Gastroesophageal sphincter (tissue), 3 donors: ENCODE results near the gene U2AF2.

Source experiments
- CTCF ChIP-seq, 4 experiments: fragments of 200-600 bp in 2 of 4; fragments of 450-650 bp in 2 of 4; sonication (generic) in 1 of 4; IDR thresholded peaks; one replicate each; pipeline ENCODE4 v1.5.1; 2017 to 2019; ENCODE audit warnings: antibody characterized with exemption in 4 of 4, mild to moderate bottlenecking in 2 of 4, moderate library complexity in 2 of 4
- POLR2A ChIP-seq, 2 donors: fragments of 450-650 bp; IDR thresholded peaks; one replicate each; pipeline ENCODE4 v1.6.1; 2017; ENCODE audit warnings: antibody characterized with exemption in 2 of 2, mild to moderate bottlenecking in 2 of 2, moderate library complexity in 1 of 2
- POLR2AphosphoS5 ChIP-seq: sonication (generic); formaldehyde crosslinking; IDR thresholded peaks from one replicate; pipeline ENCODE4 v1.6.1; 2017; ENCODE audit warnings: antibody characterized with exemption

GRCh38 chr19:55692681-55693081, 37.8 kb downstream of the U2AF2 start:
- TF ChIP-seq POLR2A (IDR thresholded peaks at IDR 0.05) = no peak
- no peak for TF ChIP-seq CTCF (IDR thresholded peaks at IDR 0.05)
- TF ChIP-seq POLR2AphosphoS5 = no peak
